GM18858 (cell line): ENCODE measurements around the gene PEX14.
"Not testable (repeated sequence)": the region's sequence is repeated elsewhere in the genome, so short reads cannot be mapped to it uniquely, and the experiment has no call there.

Source experiments
- ATAC-seq: cut with Tn5 transposase; IDR thresholded peaks from one replicate; pipeline ENCODE4 v1.9.1; 2021; ENCODE audit not compliant: unreplicated experiment

Gene PEX14

GRCh38 chr1:10494418-10494753 lies 19.6 kb downstream of the PEX14 start:
- no peak for ATAC-seq

GRCh38 chr1:10494754-10495474 lies 20.2 kb downstream of the PEX14 start:
- peak; percentile 71 for ATAC-seq

- ATAC-seq, result no peak
Observed at GRCh38 chr1:10495475-10495817, 20.7 kb downstream of the PEX14 start.

GRCh38 chr1:10495952-10496351 lies 21.2 kb downstream of the PEX14 start:
- no peak for ATAC-seq

- ATAC-seq, result no peak
Observed at GRCh38 chr1:10497109-10497508, 22.4 kb downstream of the PEX14 start.

GRCh38 chr1:10498231-10498630 lies 23.5 kb downstream of the PEX14 start:
- ATAC-seq, result no peak

GRCh38 chr1:10502206-10502605 lies 27.5 kb downstream of the PEX14 start:
- no peak for ATAC-seq

- no peak for ATAC-seq
Observed at GRCh38 chr1:10504249-10504648, 29.5 kb downstream of the PEX14 start.

- ATAC-seq, result not testable (repeated sequence)
Observed at GRCh38 chr1:10506046-10506676, 31.4 kb downstream of the PEX14 start.

GRCh38 chr1:10506677-10507047 lies 31.9 kb downstream of the PEX14 start:
- no peak for ATAC-seq

- no peak for ATAC-seq
Observed at GRCh38 chr1:10507111-10507879, 32.5 kb downstream of the PEX14 start.

GRCh38 chr1:10508511-10508951 lies 33.8 kb downstream of the PEX14 start:
- no peak for ATAC-seq

- ATAC-seq, result no peak
Observed at GRCh38 chr1:10509809-10510509, 35.2 kb downstream of the PEX14 start.

- peak; percentile 79 for ATAC-seq
Observed at GRCh38 chr1:10510520-10511493, 36.1 kb downstream of the PEX14 start.

- ATAC-seq, result no peak
Observed at GRCh38 chr1:10511494-10511885, 36.7 kb downstream of the PEX14 start.

- ATAC-seq, result no peak
Observed at GRCh38 chr1:10513199-10513598, 38.4 kb downstream of the PEX14 start.

- ATAC-seq, result no peak
Observed at GRCh38 chr1:10514490-10515235, 39.9 kb downstream of the PEX14 start.

GRCh38 chr1:10515301-10515975 lies 40.7 kb downstream of the PEX14 start:
- ATAC-seq, result no peak
